Measurements from ENCODE around the gene FXYD4.

FXYD4 gene

DNA sequence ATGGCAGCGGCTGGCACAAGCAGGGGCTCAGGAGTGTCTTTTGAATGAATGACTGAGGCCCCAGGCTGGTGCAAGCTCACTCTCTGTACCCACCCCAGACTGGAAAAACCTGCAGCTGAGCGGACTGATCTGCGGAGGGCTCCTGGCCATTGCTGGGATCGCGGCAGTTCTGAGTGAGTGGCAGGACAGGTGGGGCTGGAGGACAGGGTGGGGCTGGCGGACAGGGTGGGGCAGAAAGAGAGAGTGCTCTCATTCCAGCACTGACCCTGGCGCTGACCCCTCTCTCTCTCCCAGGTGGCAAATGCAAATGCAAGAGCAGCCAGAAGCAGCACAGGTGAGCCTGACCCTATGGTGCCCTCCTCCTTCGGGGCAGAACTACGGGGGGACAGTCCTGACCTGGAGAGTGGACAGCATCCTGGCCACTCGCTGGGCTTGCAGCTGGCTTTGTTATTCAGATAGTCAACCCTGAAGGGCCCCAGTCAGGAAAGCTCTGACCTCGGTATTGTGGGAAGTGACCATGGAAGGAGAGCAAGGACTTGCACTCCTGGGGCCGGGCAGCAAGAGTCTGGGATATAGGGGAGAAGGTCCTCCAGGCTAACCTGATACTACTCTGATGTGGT lies 4.1 kb downstream of the FXYD4 start:
- no peaks in the 10 kb centered on the region for H3K27me3 ChIP-seq (ENCODE audit: insufficient read depth, low read length, poor library complexity, severe bottlenecking)
- no peaks in the 10 kb centered on the region for H3K9me2 ChIP-seq (replicated peaks; ENCODE audit: low read depth, low read length)
- no peaks in the 10 kb centered on the region for H4K20me1 ChIP-seq (ENCODE audit: insufficient read depth, low read length, poor library complexity, severe bottlenecking)
- no peaks in the 10 kb centered on the region for H3K9me3 ChIP-seq (ENCODE audit: insufficient read depth, low read depth, low read length)
- H3K4me1 ChIP-seq (ENCODE audit: insufficient read depth, low read length, poor library complexity, severe bottlenecking) = no peaks in the 10 kb centered on the region
- H3K4me3 ChIP-seq (ENCODE audit: low read length, poor library complexity, severe bottlenecking) = no peak overlapping the region
- TF ChIP-seq, protein P1, sequence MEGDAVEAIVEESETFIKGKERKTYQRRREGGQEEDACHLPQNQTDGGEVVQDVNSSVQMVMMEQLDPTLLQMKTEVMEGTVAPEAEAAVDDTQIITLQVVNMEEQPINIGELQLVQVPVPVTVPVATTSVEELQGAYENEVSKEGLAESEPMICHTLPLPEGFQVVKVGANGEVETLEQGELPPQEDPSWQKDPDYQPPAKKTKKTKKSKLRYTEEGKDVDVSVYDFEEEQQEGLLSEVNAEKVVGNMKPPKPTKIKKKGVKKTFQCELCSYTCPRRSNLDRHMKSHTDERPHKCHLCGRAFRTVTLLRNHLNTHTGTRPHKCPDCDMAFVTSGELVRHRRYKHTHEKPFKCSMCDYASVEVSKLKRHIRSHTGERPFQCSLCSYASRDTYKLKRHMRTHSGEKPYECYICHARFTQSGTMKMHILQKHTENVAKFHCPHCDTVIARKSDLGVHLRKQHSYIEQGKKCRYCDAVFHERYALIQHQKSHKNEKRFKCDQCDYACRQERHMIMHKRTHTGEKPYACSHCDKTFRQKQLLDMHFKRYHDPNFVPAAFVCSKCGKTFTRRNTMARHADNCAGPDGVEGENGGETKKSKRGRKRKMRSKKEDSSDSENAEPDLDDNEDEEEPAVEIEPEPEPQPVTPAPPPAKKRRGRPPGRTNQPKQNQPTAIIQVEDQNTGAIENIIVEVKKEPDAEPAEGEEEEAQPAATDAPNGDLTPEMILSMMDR (conservative IDR thresholded peaks at IDR 0.05; ENCODE audit: low read length) = no peak
- no peak for TF ChIP-seq EZH2phosphoT487 (IDR thresholded peaks at IDR 0.05; ENCODE audit: borderline replicate concordance)
- H3K4me2 ChIP-seq (ENCODE audit: low read depth, low read length, poor library complexity, severe bottlenecking) = no peak overlapping the region
- no peak overlapping the region for H3K9ac ChIP-seq (ENCODE audit: low read depth, low read length, poor library complexity, severe bottlenecking)
- no peak overlapping the region for H2AFZ ChIP-seq (ENCODE audit: low read length)
- H3K36me3 ChIP-seq (ENCODE audit: insufficient read depth, low read length) = no peaks in the 10 kb centered on the region
- no peaks in the 10 kb centered on the region for H3F3A ChIP-seq (ENCODE audit: low read depth)
- no peaks in the 10 kb centered on the region for H3K79me2 ChIP-seq (ENCODE audit: insufficient read depth, low read length)

DNA sequence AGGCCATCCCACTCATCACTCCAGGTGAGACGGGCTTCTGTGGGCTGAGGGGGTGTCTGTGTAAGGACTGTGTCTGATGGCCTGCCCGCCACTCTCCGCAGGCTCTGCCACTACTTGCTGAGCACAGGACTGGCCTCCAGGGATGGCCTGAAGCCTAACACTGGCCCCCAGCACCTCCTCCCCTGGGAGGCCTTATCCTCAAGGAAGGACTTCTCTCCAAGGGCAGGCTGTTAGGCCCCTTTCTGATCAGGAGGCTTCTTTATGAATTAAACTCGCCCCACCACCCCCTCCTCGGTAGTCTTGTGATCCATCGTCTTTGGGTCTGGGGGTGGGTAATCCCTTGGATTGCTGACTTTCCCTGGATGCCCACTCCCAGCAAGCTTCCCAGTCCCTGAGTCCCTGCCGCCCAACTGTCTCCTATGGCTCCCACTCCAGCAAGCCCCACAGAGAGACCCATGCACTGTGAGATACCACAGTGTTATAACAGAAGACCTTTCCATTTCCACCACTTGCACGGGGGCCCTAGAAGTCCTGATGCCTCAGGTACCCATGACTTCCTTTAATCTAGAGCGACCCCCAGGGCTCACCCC lies 4.7 kb downstream of the FXYD4 start:
- Histone ChIP-seq H3K4me2 (ENCODE audit: low read depth, low read length, poor library complexity, severe bottlenecking) (no peak overlapping the region), H3K4me1 (ENCODE audit: insufficient read depth, low read length, poor library complexity, severe bottlenecking) (no peaks in the 10 kb centered on the region), H3K9ac (ENCODE audit: low read depth, low read length, poor library complexity, severe bottlenecking) (no peak overlapping the region), H3K9me2 (replicated peaks; ENCODE audit: low read depth, low read length) (no peaks in the 10 kb centered on the region), H3K4me3 (ENCODE audit: low read length, poor library complexity, severe bottlenecking) (no peak overlapping the region), H4K20me1 (ENCODE audit: insufficient read depth, low read length, poor library complexity, severe bottlenecking) (no peaks in the 10 kb centered on the region), H3K79me2 (ENCODE audit: insufficient read depth, low read length) (no peaks in the 10 kb centered on the region), H3K9me3 (ENCODE audit: insufficient read depth, low read depth, low read length) (no peaks in the 10 kb centered on the region), H3K27me3 (ENCODE audit: insufficient read depth, low read length, poor library complexity, severe bottlenecking) (no peaks in the 10 kb centered on the region), H3F3A (ENCODE audit: low read depth) (no peaks in the 10 kb centered on the region), H3K36me3 (ENCODE audit: insufficient read depth, low read length) (no peaks in the 10 kb centered on the region), H2AFZ (ENCODE audit: low read length) (no peak overlapping the region)
- TF ChIP-seq, protein P1 (conservative IDR thresholded peaks at IDR 0.05; ENCODE audit: low read length) = no peak
- no peak for TF ChIP-seq EZH2phosphoT487 (IDR thresholded peaks at IDR 0.05; ENCODE audit: borderline replicate concordance)

DNA sequence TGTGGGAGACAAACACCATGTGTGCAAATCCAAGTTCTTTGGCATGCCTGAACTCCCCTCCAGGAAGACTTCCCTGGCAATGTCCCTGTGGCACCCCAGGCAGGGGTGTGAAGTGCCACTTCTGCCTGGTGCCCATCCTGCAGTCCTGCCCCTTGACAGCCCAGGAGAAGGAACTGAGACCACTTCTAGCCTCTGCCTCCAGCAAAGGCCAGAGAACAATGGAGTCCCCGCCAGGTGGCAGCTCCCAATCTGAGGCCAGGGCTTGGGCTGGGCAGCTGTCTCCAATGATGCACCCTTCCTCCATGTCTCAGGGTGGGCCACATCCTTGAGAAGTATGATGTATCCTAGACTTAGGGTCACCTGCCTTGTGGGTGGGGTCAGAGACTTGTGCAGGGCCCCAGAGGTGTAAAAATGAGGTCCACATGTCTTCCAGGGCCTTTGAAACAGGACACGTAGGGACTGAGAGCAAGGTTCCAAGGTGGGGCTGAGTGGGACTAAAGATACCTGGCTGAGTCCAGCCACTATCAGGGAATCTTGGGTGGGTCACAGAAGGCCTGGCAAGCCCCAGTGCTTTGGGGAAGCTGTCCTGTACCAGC lies 5.5 kb downstream of the FXYD4 start:
- no peaks in the 10 kb centered on the region for H3K36me3 ChIP-seq (ENCODE audit: insufficient read depth, low read length)
- H3K9ac ChIP-seq (ENCODE audit: low read depth, low read length, poor library complexity, severe bottlenecking) = no peak overlapping the region
- no peaks in the 10 kb centered on the region for H3K9me2 ChIP-seq (replicated peaks; ENCODE audit: low read depth, low read length)
- TF ChIP-seq, protein P1 (conservative IDR thresholded peaks at IDR 0.05; ENCODE audit: low read length) = no peak
- no peak for TF ChIP-seq EZH2phosphoT487 (IDR thresholded peaks at IDR 0.05; ENCODE audit: borderline replicate concordance)
- no peak overlapping the region for H2AFZ ChIP-seq (ENCODE audit: low read length)
- H3K79me2 ChIP-seq (ENCODE audit: insufficient read depth, low read length) = no peaks in the 10 kb centered on the region
- no peak overlapping the region for H3K4me2 ChIP-seq (ENCODE audit: low read depth, low read length, poor library complexity, severe bottlenecking)
- H3K4me3 ChIP-seq (ENCODE audit: low read length, poor library complexity, severe bottlenecking) = no peak overlapping the region
- H3K9me3 ChIP-seq (ENCODE audit: insufficient read depth, low read depth, low read length) = no peaks in the 10 kb centered on the region
- H3F3A ChIP-seq (ENCODE audit: low read depth) = no peaks in the 10 kb centered on the region
- no peaks in the 10 kb centered on the region for H3K4me1 ChIP-seq (ENCODE audit: insufficient read depth, low read length, poor library complexity, severe bottlenecking)
- no peaks in the 10 kb centered on the region for H4K20me1 ChIP-seq (ENCODE audit: insufficient read depth, low read length, poor library complexity, severe bottlenecking)
- H3K27me3 ChIP-seq (ENCODE audit: insufficient read depth, low read length, poor library complexity, severe bottlenecking) = no peaks in the 10 kb centered on the region
